ENCODE measurements around the gene CSTF1.

Gene CSTF1

GRCh38 chr20:56371977-56372376 is 20.5 kb upstream of the CSTF1 start:
- H3K27ac ChIP-seq (ENCODE audit: low read length) = no peak overlapping the region
- H3K4me1 ChIP-seq (ENCODE audit: low read length) = no peaks in the 10 kb centered on the region
- no peaks in the 10 kb centered on the region for H3K9me3 ChIP-seq (ENCODE audit: insufficient read depth, low read length)
- H3K36me3 ChIP-seq (replicated peaks; ENCODE audit: low read depth, low read length) = peaks cover 70% of the 10 kb centered on the region
- H3K27me3 ChIP-seq (ENCODE audit: low read depth, low read length) = no peaks in the 10 kb centered on the region
- H3K9ac ChIP-seq (ENCODE audit: low read length) = no peak overlapping the region
- peaks cover 53% of the 10 kb centered on the region for H3K79me2 ChIP-seq (ENCODE audit: low read length)
- no peak overlapping the region for H3K4me2 ChIP-seq (ENCODE audit: low read length)
- peaks cover 39% of the 10 kb centered on the region for H4K20me1 ChIP-seq (ENCODE audit: insufficient read depth, low read length)
- H2AFZ ChIP-seq (ENCODE audit: low read depth, low read length) = no peak overlapping the region
- TF ChIP-seq CTCF (IDR thresholded peaks at IDR 0.05; ENCODE audit: low read depth, low read length) (no peak), EZH2phosphoT487 (IDR thresholded peaks at IDR 0.05; ENCODE audit: low read depth) (no peak)
- no peak overlapping the region for H3K4me3 ChIP-seq (ENCODE audit: low read length)

- no peak for TF ChIP-seq EZH2phosphoT487 (IDR thresholded peaks at IDR 0.05; ENCODE audit: low read depth)
- no peak for TF ChIP-seq CTCF (IDR thresholded peaks at IDR 0.05; ENCODE audit: low read depth, low read length)
- H3K4me3 ChIP-seq (ENCODE audit: low read length) = no peak overlapping the region
- peaks cover 62% of the 10 kb centered on the region for H3K79me2 ChIP-seq (ENCODE audit: low read length)
- H3K9ac ChIP-seq (ENCODE audit: low read length) = no peak overlapping the region
- no peaks in the 10 kb centered on the region for H3K9me3 ChIP-seq (ENCODE audit: insufficient read depth, low read length)
- H3K4me1 ChIP-seq (ENCODE audit: low read length) = no peaks in the 10 kb centered on the region
- H3K27ac ChIP-seq (ENCODE audit: low read length) = no peak overlapping the region
- H3K36me3 ChIP-seq (replicated peaks; ENCODE audit: low read depth, low read length) = peaks cover 74% of the 10 kb centered on the region
- H2AFZ ChIP-seq (ENCODE audit: low read depth, low read length) = no peak overlapping the region
- no peaks in the 10 kb centered on the region for H3K27me3 ChIP-seq (ENCODE audit: low read depth, low read length)
- no peak overlapping the region for H3K4me2 ChIP-seq (ENCODE audit: low read length)
- H4K20me1 ChIP-seq (ENCODE audit: insufficient read depth, low read length) = peaks cover 40% of the 10 kb centered on the region
Measured at GRCh38 chr20:56372850-56373249, 19.6 kb upstream of the CSTF1 start.

- H2AFZ ChIP-seq (ENCODE audit: low read depth, low read length) = no peak overlapping the region
- no peak overlapping the region for H3K9ac ChIP-seq (ENCODE audit: low read length)
- peaks cover 51% of the 10 kb centered on the region for H4K20me1 ChIP-seq (ENCODE audit: insufficient read depth, low read length)
- no peak overlapping the region for H3K4me2 ChIP-seq (ENCODE audit: low read length)
- H3K79me2 ChIP-seq (ENCODE audit: low read length) = peaks cover 73% of the 10 kb centered on the region
- no peak overlapping the region for H3K4me3 ChIP-seq (ENCODE audit: low read length)
- H3K27me3 ChIP-seq (ENCODE audit: low read depth, low read length) = no peaks in the 10 kb centered on the region
- no peak overlapping the region; the same call in 1 of the 2 replicates for H3K27ac ChIP-seq (ENCODE audit: low read length)
- H3K9me3 ChIP-seq (ENCODE audit: insufficient read depth, low read length) = no peaks in the 10 kb centered on the region
- H3K4me1 ChIP-seq (ENCODE audit: low read length) = no peaks in the 10 kb centered on the region
- TF ChIP-seq CTCF (IDR thresholded peaks at IDR 0.05; ENCODE audit: low read depth, low read length) = no peak
- TF ChIP-seq EZH2phosphoT487 (IDR thresholded peaks at IDR 0.05; ENCODE audit: low read depth) = no peak
- peaks cover 81% of the 10 kb centered on the region for H3K36me3 ChIP-seq (replicated peaks; ENCODE audit: low read depth, low read length)
Measured at GRCh38 chr20:56373942-56374341, 18.5 kb upstream of the CSTF1 start.

- no peak overlapping the region for H3K4me3 ChIP-seq (ENCODE audit: low read length)
- peaks cover 54% of the 10 kb centered on the region for H4K20me1 ChIP-seq (ENCODE audit: insufficient read depth, low read length)
- no peak overlapping the region for H2AFZ ChIP-seq (ENCODE audit: low read depth, low read length)
- no peaks in the 10 kb centered on the region for H3K4me1 ChIP-seq (ENCODE audit: low read length)
- no peak overlapping the region for H3K27ac ChIP-seq (ENCODE audit: low read length)
- H3K9me3 ChIP-seq (ENCODE audit: insufficient read depth, low read length) = no peaks in the 10 kb centered on the region
- H3K4me2 ChIP-seq (ENCODE audit: low read length) = no peak overlapping the region
- peaks cover 77% of the 10 kb centered on the region for H3K36me3 ChIP-seq (replicated peaks; ENCODE audit: low read depth, low read length)
- TF ChIP-seq CTCF (IDR thresholded peaks at IDR 0.05; ENCODE audit: low read depth, low read length) (no peak), EZH2phosphoT487 (IDR thresholded peaks at IDR 0.05; ENCODE audit: low read depth) (no peak)
- no peaks in the 10 kb centered on the region for H3K27me3 ChIP-seq (ENCODE audit: low read depth, low read length)
- H3K79me2 ChIP-seq (ENCODE audit: low read length) = peaks cover 89% of the 10 kb centered on the region
- H3K9ac ChIP-seq (ENCODE audit: low read length) = no peak overlapping the region
Measured at GRCh38 chr20:56376331-56376730, 16.1 kb upstream of the CSTF1 start.

All from OCI-LY3 (cell line).